Stimulated activated naive CD4-positive, alpha-beta T cell (primary cell): Measurements from ENCODE around the gene PRSS3.
A peak's percentile ranks its signal among the peaks of the same experiment; 100 is the strongest.
"Not testable (repeated sequence)": the region's sequence is repeated elsewhere in the genome, so short reads cannot be mapped to it uniquely, and the experiment has no call there.

Source experiments
- DNase-seq, 6 experiments: peaks; one replicate each; lab custom pipeline; 2025; lab: John Stamatoyannopoulos, UW

The PRSS3 gene

GRCh38 chr9:33818167-33818846, 22.9 kb downstream of the PRSS3 start:
- peak in 1 of 6 experiments; percentile 26 for DNase-seq

- no peak for DNase-seq
Measured at GRCh38 chr9:33818847-33819500, 23.6 kb downstream of the PRSS3 start.

- DNase-seq = no peak
Measured at GRCh38 chr9:33820231-33820745, 24.9 kb downstream of the PRSS3 start.

GRCh38 chr9:33823801-33824200, 28.4 kb downstream of the PRSS3 start:
- no peak for DNase-seq

GRCh38 chr9:33827285-33827684, 31.9 kb downstream of the PRSS3 start:
- not testable (repeated sequence) for DNase-seq

- not testable (repeated sequence) for DNase-seq
Measured at GRCh38 chr9:33829641-33830230, 34.4 kb downstream of the PRSS3 start.

GRCh38 chr9:33835625-33836260, 40.4 kb downstream of the PRSS3 start:
- no peak for DNase-seq

GRCh38 chr9:33836261-33836660, 40.9 kb downstream of the PRSS3 start:
- not testable (repeated sequence) for DNase-seq

- no peak for DNase-seq
Measured at GRCh38 chr9:33837138-33837537, 41.8 kb downstream of the PRSS3 start.

- DNase-seq = no peak
Measured at GRCh38 chr9:33840381-33840780, 45.0 kb downstream of the PRSS3 start.

- no peak for DNase-seq
Measured at GRCh38 chr9:33843312-33843961, 48.1 kb downstream of the PRSS3 start.

GRCh38 chr9:33846231-33846630, 50.9 kb downstream of the PRSS3 start:
- no peak for DNase-seq

- DNase-seq = not testable (repeated sequence)
Measured at GRCh38 chr9:33847894-33848205, 52.5 kb downstream of the PRSS3 start.
